DMS53 treated with DMSO at 0.1 percent for 48 hours (cell line): ENCODE results near the gene NEDD9.

Source experiments
- DNase-seq: peaks from one replicate; lab custom pipeline; 2025; ENCODE audit not compliant: unreplicated experiment; lab: John Stamatoyannopoulos, UW

NEDD9 gene

DNA sequence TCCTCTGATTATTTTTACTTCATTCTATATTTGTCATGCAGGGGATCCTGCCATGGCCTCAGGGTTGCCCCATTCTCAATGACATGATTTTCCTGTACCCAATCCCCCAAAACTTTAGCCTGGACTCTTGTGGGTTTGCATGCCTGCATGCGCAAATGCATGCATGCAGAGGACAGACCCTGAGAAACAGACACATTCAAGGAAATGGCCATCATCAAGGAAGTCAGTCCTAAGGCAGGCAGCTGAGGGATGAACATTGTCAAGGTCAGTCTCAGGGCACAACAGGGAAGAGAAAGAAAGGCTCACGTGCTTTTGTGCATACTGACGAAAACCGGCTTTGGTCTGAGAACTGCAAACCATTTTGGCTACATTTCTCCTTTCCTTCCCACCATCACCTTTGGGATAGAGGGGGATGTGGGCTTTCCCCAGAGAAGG is 13.1 kb downstream of the NEDD9 start:
- DNase-seq = no peak

DNA sequence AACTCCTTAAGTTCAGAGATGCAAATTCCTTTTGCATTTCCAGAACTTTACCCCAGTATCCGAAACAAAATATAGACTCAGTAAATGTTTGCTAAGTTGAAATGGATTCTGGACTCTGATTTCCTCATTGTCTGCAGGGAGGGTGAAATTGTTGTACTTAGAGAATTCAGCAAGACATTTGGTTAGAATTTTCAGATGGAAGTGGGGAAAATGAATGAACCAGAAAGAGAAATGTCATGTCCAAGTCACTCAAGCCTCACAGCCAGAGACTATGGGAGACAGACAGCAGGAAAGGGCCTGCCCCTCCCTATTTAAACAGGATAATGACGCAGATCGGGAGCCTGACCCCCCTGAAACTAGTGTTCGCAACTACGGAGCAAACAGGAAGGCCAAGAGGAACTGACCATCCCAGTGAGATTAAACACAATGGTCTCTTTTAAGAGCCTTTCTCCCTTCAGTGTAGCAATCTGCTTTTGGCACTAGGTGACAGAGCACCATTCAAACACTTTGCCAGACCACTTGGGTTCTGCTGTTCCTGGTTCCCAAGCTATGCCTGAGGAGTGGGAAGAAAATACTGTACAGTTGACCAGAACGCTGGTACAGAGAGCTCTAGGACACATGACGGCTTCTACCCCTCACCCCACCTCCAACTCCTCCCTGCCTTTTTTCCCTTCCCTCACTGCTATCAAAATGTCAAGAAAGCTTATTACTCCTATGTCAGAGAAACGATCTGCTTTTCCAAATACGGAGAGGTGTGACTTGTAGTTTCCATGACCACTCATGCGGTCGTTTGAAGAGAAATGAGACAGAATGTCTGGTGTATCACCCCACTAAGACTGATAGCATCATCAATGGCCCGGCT is 13.7 kb downstream of the NEDD9 start:
- DNase-seq = no peak

DNA sequence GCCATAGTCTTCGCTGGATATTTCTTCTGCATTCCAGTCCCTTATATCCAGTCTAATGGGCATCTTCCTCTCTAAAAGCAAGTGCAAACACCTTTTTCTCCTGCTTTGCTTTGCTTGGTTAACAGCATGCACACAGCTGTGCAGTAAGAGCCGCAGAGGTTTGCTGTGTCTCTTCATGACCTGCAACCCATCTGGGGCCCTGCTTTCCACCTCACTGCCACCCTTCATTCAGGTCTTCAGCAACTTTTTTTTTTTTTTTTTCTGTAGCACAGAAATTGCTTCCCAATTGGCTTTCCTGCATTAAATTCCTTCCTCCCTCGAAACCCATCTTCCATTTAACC is 14.4 kb downstream of the NEDD9 start:
- no peak for DNase-seq

DNA sequence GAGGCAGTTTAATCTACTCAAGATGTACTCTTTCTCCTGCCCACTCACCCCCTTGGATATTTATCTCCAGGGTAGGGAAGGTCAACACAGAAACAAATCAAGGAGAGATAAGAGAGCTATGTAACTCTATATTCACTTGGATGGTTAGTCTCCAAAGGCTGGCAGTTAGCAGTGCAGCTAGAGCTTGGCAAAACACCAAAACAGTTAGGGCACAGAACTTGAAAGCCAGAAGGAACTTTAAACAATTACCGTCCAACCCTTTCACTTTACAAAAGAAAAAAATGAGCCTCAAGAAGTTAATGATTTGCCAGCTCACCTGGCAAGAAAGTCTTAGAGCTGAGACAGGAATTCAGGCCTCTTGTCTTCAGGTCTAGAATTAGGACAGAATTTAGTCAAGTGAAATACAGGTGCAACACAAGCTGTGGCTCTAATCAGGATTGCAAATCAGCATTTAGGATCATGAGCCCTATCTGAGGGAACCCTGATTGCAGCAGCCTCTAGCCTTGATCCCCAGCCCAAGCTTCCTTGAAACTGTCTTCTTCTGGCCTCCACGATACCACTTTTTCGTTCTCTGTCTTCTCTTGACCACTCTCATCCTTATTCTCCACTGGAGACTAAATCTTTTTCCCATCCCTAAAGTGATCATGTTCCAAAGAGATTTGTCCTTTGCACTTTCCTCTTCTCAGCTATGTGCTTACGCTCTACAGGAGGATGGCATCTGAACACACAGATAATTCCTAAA is 14.9 kb downstream of the NEDD9 start:
- no peak for DNase-seq

DNA sequence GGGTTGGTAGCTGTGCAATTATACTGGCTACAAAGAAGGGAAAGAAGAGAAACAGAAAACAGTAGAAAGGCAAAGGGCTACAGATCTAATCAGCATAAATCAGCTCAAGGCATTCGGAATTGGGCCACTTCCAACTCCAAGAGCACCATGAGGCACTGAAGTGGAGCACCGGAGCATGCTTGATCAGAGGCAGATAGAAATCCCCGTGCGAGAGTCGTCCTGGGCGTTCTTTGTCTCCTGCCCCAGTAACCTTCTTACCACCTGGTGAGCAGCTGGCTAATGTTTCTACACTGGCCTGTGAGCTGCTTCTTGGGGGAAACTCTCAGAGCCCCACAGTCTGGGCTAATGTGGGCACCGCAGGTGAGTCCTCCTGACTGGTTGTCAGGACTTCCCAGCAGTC is 16.7 kb downstream of the NEDD9 start:
- DNase-seq = no peak

DNA sequence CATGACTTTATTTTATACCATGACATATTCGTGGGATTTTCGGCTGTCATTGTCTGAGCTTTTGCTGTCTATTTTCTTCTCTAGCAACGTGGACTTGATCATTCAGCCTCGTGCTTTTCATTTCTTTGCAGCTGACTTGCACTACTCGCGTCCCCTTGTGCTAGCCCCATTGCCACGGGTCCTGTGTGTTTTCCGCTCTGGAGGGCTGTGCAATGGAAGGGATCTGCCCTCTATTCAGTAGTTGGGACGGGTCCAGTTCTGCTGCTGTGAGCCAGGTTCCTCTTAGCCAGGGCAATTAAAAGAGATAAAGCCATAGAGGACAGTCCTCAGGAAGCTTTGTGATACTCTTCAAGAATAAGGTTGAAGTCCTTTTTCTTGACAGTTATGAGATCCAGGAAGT is 17.6 kb downstream of the NEDD9 start:
- DNase-seq = no peak

DNA sequence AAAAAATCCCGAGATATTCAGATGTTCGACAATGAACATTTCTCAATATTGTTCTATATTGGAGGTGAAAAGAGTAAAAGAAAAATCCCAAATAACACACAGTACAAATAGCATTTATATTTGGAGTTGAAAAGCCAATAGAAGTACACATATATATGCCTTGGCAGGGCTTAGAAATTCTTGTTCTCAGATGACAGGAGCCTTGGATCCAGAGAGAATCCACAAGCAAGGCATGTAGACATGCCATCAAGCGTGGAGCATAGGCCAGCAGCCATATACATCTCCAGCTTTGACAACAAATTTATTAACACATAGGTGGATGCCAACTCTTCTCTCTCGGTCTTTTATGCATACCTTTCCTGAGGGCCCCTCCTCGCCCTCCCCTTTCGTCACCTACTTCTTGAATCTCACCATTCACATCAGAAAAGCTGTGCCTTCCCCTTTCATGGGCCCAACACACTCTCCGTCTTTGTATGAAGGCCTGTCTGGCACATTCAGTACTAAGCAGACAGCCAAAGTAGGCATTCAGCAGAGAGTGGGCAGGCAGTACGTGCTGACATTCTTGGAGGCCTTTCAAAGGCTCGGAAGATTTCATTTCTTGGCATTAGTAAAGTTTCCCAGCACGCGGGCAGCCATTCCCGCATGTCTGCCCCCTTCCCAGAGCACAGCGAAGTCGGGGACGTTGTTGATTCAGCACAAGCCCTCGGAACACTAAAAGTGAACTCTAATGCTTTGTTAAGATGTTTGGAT is 18.2 kb downstream of the NEDD9 start:
- DNase-seq = no peak

DNA sequence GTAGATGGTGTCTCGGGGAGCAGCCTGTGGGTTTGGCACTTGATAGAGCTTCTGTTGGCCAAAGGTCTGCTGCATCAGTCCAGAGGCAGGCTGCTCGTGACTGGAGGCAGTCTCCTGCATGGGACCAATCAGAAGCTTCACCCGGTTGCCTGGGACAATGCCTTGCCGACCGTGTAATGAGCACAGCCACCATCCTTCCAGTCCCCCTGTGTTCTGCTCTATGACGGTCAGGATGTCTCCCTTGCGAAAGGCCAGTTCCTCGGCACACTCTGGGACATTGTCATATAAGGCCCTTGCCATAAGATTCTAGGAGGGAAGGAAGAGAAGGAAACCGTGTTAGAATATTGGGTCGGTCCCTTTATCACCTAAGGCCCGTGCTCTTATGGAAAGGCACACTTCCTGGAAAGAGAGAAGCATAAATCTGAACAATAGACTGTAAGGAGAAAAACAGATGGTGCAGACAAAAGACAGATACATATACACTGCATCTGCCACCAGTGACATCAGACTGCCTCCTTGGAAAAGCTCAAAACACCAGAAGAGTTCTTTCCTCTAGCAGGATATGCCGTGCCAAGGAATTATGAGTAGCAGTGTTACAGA is 18.9 kb downstream of the NEDD9 start:
- no peak for DNase-seq

DNA sequence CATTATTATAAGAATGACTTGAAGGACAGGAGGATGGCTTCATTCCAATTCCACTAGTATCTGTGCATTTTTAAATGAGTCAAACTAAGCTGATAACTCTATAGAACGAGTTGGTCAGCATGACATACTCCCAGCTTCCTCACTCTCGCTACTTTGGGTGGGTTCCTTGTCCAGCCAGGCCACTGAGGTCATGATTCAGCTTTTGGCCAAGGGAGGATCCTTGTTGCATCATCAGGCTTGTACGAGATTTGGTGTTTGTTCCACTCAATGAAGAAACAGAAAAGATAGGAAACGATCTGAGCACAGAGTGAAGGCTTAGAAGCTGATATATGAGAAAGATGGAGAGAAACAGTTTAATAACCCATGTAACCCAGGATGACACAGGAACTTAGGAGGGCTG is 19.8 kb downstream of the NEDD9 start:
- DNase-seq = no peak

DNA sequence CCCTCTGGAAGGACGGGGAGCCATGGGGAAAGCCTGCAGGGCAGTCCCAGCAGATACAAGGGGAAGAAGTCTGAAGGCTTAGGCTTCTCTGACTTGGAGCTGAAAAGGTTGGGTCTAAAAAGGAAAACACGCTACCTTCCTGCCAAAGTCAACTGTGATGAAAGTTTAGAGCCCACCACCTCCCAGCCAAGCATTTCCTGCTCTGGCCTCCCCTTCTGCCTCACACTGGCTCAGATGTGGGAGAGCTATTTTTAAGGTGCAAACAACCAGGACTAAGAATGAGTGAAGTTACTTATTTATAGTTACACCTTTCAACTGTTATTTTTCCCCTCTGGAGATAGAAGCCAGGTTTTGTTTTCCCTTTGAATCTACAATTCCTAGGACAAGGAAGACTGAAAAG is 21.2 kb downstream of the NEDD9 start:
- no peak for DNase-seq

DNA sequence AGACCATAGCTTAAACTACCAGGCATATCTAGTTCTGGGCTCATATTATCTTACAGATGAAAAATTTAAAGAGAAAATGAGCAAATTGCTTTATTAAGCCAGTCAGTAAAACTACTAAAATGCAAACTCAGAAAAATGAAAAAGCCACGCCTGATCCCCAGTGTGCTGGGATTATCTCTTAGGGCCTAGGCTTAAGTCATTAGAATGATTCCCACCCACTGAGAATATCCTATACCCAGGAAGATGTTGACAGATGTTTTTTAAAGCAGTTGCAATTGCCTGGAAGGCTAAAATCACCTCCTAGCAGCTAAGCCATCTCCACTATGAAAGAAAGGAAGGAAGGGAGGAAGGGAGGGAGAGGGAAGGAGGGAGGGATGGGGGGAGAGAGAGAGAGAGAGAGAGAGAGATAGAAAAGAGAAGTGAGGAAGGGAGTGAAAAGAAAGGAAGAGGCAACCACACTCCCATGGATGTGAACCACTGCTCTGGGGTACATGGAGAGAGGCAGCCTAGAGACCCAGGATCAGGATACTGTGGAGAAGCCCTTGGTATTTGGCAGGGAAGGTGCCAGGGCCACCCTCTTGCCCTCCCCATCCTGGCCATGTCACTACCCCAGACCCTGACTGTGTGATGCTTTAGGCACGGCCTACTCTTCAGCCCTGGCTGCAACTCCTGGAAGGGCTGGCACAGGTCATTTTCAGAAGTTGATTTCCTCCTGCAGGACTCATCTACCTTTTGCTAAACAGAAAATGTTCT is 21.9 kb downstream of the NEDD9 start:
- no peak for DNase-seq

DNA sequence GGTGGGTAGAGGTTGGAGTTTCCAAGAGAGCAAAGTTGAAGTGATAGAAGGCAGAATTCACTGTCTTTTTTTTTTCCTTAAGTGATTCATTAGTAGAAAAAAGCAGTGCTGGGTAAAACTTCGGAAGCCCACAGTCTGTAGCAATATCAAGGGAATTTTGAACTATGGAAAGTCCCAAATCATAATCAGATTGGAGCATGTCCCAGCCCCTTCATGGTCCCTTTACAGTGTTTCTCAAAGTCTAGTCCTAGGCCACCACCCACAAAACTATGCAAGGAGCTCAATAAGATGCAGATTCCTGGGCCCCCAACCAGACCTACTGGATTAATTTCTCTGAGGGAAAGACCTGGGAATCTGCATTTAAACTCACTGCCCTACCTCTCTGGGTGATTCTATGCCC is 22.6 kb downstream of the NEDD9 start:
- DNase-seq = no peak

DNA sequence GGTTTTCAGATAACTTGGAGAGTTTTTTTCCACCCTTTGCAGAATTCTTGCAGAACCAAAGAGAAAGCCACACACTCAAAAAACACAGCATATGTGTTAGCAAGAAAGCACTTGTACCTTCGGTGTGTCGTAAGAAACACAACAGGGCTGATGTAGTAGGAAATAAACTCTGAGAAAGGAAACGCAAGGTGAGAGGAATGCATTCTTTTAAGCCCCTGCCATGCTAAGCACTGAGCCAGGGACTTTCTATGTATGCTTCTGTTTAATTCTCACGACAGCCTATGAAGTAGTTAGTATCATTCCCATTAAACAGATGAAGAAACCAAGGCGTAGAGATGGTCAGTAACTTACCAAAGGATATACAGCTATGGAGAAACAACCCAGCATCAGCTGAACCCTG is 23.1 kb downstream of the NEDD9 start:
- DNase-seq = no peak

DNA sequence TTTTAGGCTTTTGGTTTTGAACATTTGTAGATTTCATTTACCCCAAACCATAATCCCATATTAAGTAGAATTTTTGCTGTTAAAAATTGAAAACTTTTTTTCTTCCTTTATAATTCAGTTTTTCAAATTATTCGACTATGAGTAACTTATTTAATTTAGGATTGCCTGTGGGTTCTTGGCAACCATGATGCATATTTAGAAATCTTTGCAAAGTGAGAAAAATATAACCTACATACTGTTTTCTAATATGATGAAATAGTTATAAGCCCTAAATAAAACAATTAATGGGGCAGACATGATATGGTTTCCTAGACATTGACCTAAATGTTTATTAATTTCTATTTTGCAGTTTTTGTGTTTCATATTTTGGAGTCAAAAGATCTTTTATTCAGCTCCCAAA is 23.6 kb downstream of the NEDD9 start:
- no peak for DNase-seq

DNA sequence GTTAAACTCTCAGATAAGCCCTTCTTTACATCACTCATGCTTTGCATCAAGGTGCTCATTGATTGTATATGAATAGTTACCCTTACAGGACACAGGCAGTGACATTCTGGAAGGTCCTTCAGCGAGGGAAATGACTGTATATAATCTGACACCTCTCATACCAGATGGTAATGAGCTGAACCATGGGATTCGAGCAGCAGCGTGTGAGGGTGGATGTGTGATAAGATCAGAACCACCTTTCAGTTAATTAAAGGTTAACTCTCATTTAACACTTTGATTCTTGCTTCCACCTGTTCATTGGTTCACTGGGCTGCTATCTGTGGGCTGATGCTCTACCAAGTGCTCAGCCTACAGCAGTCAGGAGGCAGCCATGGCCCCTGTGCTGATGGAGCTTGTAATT is 24.2 kb downstream of the NEDD9 start:
- DNase-seq = no peak

DNA sequence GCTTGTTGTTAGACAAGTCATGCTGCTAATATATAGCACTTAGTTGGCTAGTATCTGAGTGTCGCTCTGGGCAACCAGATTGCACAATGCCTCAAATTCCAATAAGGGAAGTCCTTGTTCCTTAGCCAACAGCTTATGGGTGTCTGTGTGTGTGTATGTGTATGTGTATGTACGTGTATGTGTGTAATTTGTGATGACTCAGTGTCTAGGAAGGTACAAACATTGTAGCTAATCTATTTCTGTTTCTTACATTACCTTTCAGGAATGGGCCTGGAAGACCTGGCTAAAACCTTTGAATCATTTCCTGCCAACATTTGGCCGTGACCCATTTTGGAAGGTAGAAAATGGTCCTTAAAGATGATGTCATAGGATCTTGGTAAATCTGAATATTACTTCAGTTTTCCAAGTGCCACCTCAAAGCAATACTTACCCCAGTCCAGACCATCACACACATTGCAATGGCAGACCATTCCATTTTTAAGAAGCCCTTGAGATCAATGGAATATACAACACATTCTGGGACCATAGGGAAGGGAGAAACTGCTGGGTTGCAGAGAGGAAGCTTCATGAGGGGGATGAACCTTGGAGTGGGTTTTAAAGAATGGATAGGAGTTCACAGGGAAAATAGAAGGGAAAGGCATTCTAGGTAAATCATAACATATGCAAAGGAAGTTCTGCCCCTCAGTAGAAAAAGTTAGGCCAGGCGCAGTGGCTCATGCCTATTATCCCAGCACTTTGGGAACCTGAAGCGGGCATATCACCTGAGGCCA is 25.1 kb downstream of the NEDD9 start:
- DNase-seq = peak; percentile 27

DNA sequence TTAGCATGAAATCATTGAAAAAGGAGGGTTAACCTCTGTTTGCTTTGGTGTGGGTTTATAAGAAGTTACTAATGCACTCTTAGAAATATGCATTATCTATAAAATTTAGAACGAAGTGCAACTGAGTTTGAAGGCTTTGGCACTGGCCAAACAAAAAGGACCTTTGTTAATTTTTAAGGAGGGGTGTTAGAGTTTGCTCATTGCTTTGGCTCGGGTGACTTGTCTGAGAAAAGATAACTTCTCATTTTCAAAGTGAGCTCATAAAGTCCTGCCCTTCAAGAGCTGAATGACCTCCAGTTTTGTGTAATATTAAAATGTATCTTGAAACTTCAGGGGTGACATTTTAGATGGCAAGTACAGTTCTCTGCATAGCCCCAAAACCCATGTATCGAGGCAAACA is 25.9 kb downstream of the NEDD9 start:
- no peak for DNase-seq

DNA sequence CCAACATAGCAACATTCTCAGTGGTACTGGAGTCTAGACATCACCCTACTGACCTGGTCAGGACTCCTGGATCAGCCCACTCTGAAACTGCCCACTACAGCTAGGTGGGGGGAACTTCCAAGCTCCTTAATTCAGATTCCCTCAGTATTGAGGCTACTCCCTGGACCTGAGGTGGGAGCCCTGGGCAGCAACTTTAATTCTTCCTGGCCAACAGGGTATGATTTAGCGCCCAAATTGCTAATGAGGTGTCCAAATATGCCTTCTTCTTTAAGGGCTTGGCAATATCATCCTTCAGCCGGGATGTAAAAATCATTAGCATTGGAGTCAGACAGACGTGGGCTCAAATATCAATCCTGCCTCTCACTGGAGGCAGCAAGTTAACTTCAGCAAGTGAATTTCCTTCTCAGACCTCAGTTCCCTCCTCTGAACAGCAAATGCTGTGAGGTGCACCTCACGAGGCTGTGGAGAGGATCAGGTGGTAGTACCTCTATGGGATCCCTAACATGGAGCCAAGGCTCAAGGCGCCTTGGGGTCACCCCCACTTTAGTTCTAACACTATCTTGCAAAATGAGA is 27.6 kb downstream of the NEDD9 start:
- no peak for DNase-seq

DNA sequence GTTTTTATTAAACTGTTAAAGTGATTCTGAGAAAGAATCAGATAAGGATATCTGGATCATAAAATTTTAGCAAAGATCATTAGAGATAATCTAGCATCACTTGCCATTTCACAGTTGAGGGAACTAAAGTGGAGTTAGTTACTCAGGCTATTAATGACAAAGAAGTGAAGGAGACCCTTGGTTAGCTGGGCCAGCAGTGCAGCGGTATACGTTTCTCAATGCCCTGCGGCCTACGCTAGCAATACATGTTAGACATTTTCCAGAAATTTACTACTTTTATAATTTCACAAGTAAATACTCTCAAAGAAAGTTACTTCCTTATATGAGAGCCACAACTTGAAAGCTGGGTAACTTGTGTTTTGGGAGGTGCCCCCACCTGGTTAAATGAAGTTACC is 28.5 kb downstream of the NEDD9 start:
- no peak for DNase-seq
